H9 (cell line): ENCODE results near the gene SCN2B. TPM values are rescaled to one million over a fixed set of nuclear protein-coding genes. Genes with fewer than 3 reads are reported as not detected.
A peak's percentile ranks its signal among the peaks of the same experiment; 100 is the strongest.

Experiments used
- DNase-seq: peaks from one replicate; pipeline ENCODE4 v3.0.0-alpha.2; 2017
- H2AFZ ChIP-seq: one replicate; pipeline ENCODE4 v1.6.1; 2013; ENCODE audit warnings: mild to moderate bottlenecking, low read length, control low read depth, moderate library complexity
- H2AK5ac ChIP-seq: 2 replicates; pipeline ENCODE4 v1.6.1; 2013; ENCODE audit warnings: low read length, control low read depth, mixed read lengths; ENCODE audit not compliant: insufficient read length
- H2BK120ac ChIP-seq: one replicate; pipeline ENCODE4 v1.6.1; 2013; ENCODE audit warnings: low read depth, mild to moderate bottlenecking, low read length, control low read depth, inconsistent platforms; ENCODE audit not compliant: poor library complexity, severe bottlenecking
- H2BK12ac ChIP-seq: 2 replicates; pipeline ENCODE4 v1.6.1; 2013; ENCODE audit warnings: low read length, control low read depth, mixed read lengths, low read depth; ENCODE audit not compliant: insufficient read length
- H2BK15ac ChIP-seq: 2 replicates; pipeline ENCODE4 v1.6.1; 2013; ENCODE audit warnings: low read depth, low read length, control low read depth
- H2BK20ac ChIP-seq: one replicate; pipeline ENCODE4 v1.6.1; 2013; ENCODE audit warnings: low read depth, mild to moderate bottlenecking, low read length, control low read depth, inconsistent platforms; ENCODE audit not compliant: poor library complexity, severe bottlenecking
- H2BK5ac ChIP-seq: 2 replicates; pipeline ENCODE4 v1.6.1; 2013; ENCODE audit warnings: low read length, control low read depth, mixed read lengths; ENCODE audit not compliant: insufficient read length
- H3K14ac ChIP-seq: 2 replicates; pipeline ENCODE4 v1.6.1; 2013; ENCODE audit warnings: low read length, control low read depth; ENCODE audit not compliant: insufficient read depth
- H3K18ac ChIP-seq: 2 replicates; pipeline ENCODE4 v1.6.1; 2013; ENCODE audit warnings: low read depth, mild to moderate bottlenecking, mixed read lengths, low read length, control low read depth; ENCODE audit not compliant: insufficient read length
- H3K23ac ChIP-seq: 2 replicates; pipeline ENCODE4 v1.6.1; 2013; ENCODE audit warnings: low read length, control low read depth, mixed read lengths, low read depth; ENCODE audit not compliant: insufficient read length
- H3K23me2 ChIP-seq: 2 replicates; pipeline ENCODE4 v1.6.1; 2013; ENCODE audit warnings: low read depth, mild to moderate bottlenecking, mixed read lengths, low read length, control low read depth; ENCODE audit not compliant: insufficient read length, poor library complexity, severe bottlenecking
- H3K27ac ChIP-seq: 2 replicates; pipeline ENCODE4 v1.5.1; 2013; ENCODE audit warnings: low read length, control low read depth, mixed read lengths, low read depth; ENCODE audit not compliant: insufficient read length
- H3K27me3 ChIP-seq: 2 replicates; pipeline ENCODE4 v1.6.1; 2013; ENCODE audit warnings: low read length, control low read depth, inconsistent platforms; ENCODE audit not compliant: insufficient read depth
- H3K4ac ChIP-seq: 2 replicates; pipeline ENCODE4 v1.6.1; 2013; ENCODE audit warnings: low read depth, mild to moderate bottlenecking, control low read depth, inconsistent platforms, low read length, moderate library complexity
- H3K4me1 ChIP-seq: 2 replicates; pipeline ENCODE4 v1.6.1; 2013; ENCODE audit warnings: low read length, control low read depth, inconsistent platforms; ENCODE audit not compliant: insufficient read depth
- H3K4me2 ChIP-seq: 2 replicates; pipeline ENCODE4 v1.6.1; 2013; ENCODE audit warnings: low read length, control low read depth, mixed read lengths; ENCODE audit not compliant: insufficient read length, insufficient read depth
- H3K56ac ChIP-seq: 2 replicates; pipeline ENCODE4 v1.6.1; 2013; ENCODE audit warnings: low read depth, mild to moderate bottlenecking, mixed read lengths, low read length, control low read depth; ENCODE audit not compliant: insufficient read length
- H3K79me1 ChIP-seq: 2 replicates; pipeline ENCODE4 v1.6.1; 2013; ENCODE audit warnings: low read depth, mild to moderate bottlenecking, moderate library complexity, low read length, control low read depth, inconsistent platforms; ENCODE audit not compliant: insufficient read depth, poor library complexity, severe bottlenecking
- H3K79me2 ChIP-seq: 2 replicates; pipeline ENCODE4 v1.6.1; 2013; ENCODE audit warnings: low read length, control low read depth, inconsistent platforms; ENCODE audit not compliant: insufficient read depth
- H3K9ac ChIP-seq: 2 replicates; pipeline ENCODE4 v1.6.1; 2013; ENCODE audit warnings: low read length, control low read depth, mixed read lengths; ENCODE audit not compliant: insufficient read length; ENCODE audit errors: extremely low read depth
- H3K9me3 ChIP-seq: one replicate; pipeline ENCODE4 v1.6.1; 2013; ENCODE audit warnings: low read depth, low read length, inconsistent platforms; ENCODE audit not compliant: control insufficient read depth
- H3T11ph ChIP-seq: one replicate; pipeline ENCODE4 v1.6.1; 2013; ENCODE audit warnings: mild to moderate bottlenecking, low read length, control low read depth, inconsistent platforms
- H4K20me1 ChIP-seq: one replicate; pipeline ENCODE4 v1.6.1; 2013; ENCODE audit not compliant: control insufficient read depth, insufficient read length, insufficient read depth
- H4K5ac ChIP-seq: 2 replicates; pipeline ENCODE4 v1.6.1; 2013; ENCODE audit warnings: low read depth, mild to moderate bottlenecking, mixed read lengths, low read length, control low read depth; ENCODE audit not compliant: insufficient read length
- H4K8ac ChIP-seq: replicated peaks from 2 replicates; pipeline ENCODE4 v1.6.1; 2013; ENCODE audit warnings: low read length, control low read depth, mixed read lengths, low read depth; ENCODE audit not compliant: insufficient read length
- H4K91ac ChIP-seq: 2 replicates; pipeline ENCODE4 v1.6.1; 2013; ENCODE audit warnings: low read depth, mild to moderate bottlenecking, moderate library complexity, mixed read lengths, low read length, control low read depth; ENCODE audit not compliant: insufficient read length
- H3K27ac Mint-ChIP-seq, 3 experiments: 2 replicates in 2 of 3; 3 replicates in 1 of 3; pipeline ENCODE4 v1.8.0; 2020 to 2021; ENCODE audit warnings: mixed read lengths in 3 of 3, mild to moderate bottlenecking in 1 of 3, moderate library complexity in 1 of 3
- H3K27me3 Mint-ChIP-seq: 2 replicates; pipeline ENCODE4 v1.8.0; 2021; ENCODE audit warnings: low read depth, mild to moderate bottlenecking, moderate library complexity, mixed read lengths
- H3K36me3 Mint-ChIP-seq, 3 experiments: 2 replicates in 2 of 3; 3 replicates in 1 of 3; pipeline ENCODE4 v1.8.0; 2020 to 2021; ENCODE audit warnings: low read depth in 3 of 3, mixed read lengths in 3 of 3; ENCODE audit not compliant: insufficient read depth in 1 of 3
- H3K4me1 Mint-ChIP-seq, 2 experiments: 2 replicates each; pipeline ENCODE4 v1.8.0; 2020; ENCODE audit warnings: mixed read lengths in 2 of 2
- H3K4me3 Mint-ChIP-seq, 2 experiments: 2 replicates in 1 of 2; 3 replicates in 1 of 2; pipeline ENCODE4 v1.8.0; 2020 to 2021; ENCODE audit warnings: mild to moderate bottlenecking in 2 of 2, mixed read lengths in 2 of 2, moderate library complexity in 1 of 2
- H3K9me3 Mint-ChIP-seq, 2 experiments: 2 replicates in 1 of 2; 3 replicates in 1 of 2; pipeline ENCODE4 v1.8.0; 2020; ENCODE audit warnings: mild to moderate bottlenecking in 2 of 2, mixed read lengths in 2 of 2, moderate library complexity in 1 of 2
- CTCF ChIP-seq: fragments of 200-600 bp; sonication (generic); conservative IDR thresholded peaks from 3 replicates; pipeline ENCODE4 v1.8.0; 2021; ENCODE audit warnings: antibody characterized with exemption, mild to moderate bottlenecking
- WGBS: extraction: QIAGEN DNeasy Blood & Tissue Kit; methylation state at CpG from one replicate; pipeline ENCODE4 v1.1.7; 2013; ENCODE audit warnings: missing lambda C conversion rate, low lambda C conversion rate, mixed read lengths; ENCODE audit not compliant: insufficient read length; ENCODE audit errors: extremely low coverage; 5-methylcytosine and 5-hydroxymethylcytosine counted together
- total RNA-seq: library from RNA; stranded (reverse); gene quantifications from 2 replicates; pipeline ENCODE4 v1.2.1, GENCODE V29; 2021

SCN2B gene
- total RNA-seq, 1 experiment from 2014 or later = not detected

- H3K4me1 Mint-ChIP-seq = no peaks in the 10 kb centered on the region
- no peak overlapping the region for H3K4me3 Mint-ChIP-seq
These were observed 45.0 kb upstream of the SCN2B start for GRCh38 chr11:118221419-118221818.

More at GRCh38 chr11:118221419-118221818, 45.0 kb upstream of the SCN2B start:
- H3K4ac ChIP-seq = no peak overlapping the region
- H2BK15ac ChIP-seq = no peak overlapping the region
- no peak overlapping the region for H2AFZ ChIP-seq
- no peak for DNase-seq
- no peak overlapping the region for H2BK5ac ChIP-seq
- no peak overlapping the region for H3K56ac ChIP-seq
- no peak overlapping the region for H3K18ac ChIP-seq
- H4K5ac ChIP-seq = no peak overlapping the region
- no peak overlapping the region for H4K8ac ChIP-seq
- no peak overlapping the region for H3K4me2 ChIP-seq
- no peaks in the 10 kb centered on the region for H3K9me3 Mint-ChIP-seq
- H3K27ac Mint-ChIP-seq = no peak overlapping the region
- no peak overlapping the region for H3K23ac ChIP-seq
- no peaks in the 10 kb centered on the region for H3K79me1 ChIP-seq
- H3K9ac ChIP-seq = no peak overlapping the region
- H2BK20ac ChIP-seq = no peak overlapping the region
- no peak overlapping the region for H3K27ac ChIP-seq
- no peaks in the 10 kb centered on the region for H3K9me3 ChIP-seq
- H4K91ac ChIP-seq = no peak overlapping the region
- no CpG with 5 or more reads among the region's 5 CpGs for WGBS
- H3T11ph ChIP-seq = no peak overlapping the region
- H3K27me3 Mint-ChIP-seq = peaks cover 27% of the 10 kb centered on the region
- TF ChIP-seq CTCF = no peak
- no peaks in the 10 kb centered on the region for H3K23me2 ChIP-seq
- no peak overlapping the region for H2AK5ac ChIP-seq
- H2BK120ac ChIP-seq = no peak overlapping the region
- no peaks in the 10 kb centered on the region for H3K27me3 ChIP-seq
- no peaks in the 10 kb centered on the region for H3K79me2 ChIP-seq
- H2BK12ac ChIP-seq = no peak overlapping the region
- no peaks in the 10 kb centered on the region for H4K20me1 ChIP-seq
- H3K4me1 ChIP-seq = no peaks in the 10 kb centered on the region
- H3K36me3 Mint-ChIP-seq = no peaks in the 10 kb centered on the region
- H3K14ac ChIP-seq = 0 out of 2 replicates have a peak overlapping the region, but pooled peaks have one; percentile 61
